ENCODE results near the gene NTRK3.

Gene NTRK3

GRCh38 chr15:88144921-88145653 lies 111.5 kb downstream of the NTRK3 start:
- no peak overlapping the region for H3K27ac Mint-ChIP-seq
- H3K4me3 Mint-ChIP-seq = no peak overlapping the region
- H3K36me3 Mint-ChIP-seq (ENCODE audit: low read depth) = no peaks in the 10 kb centered on the region
- H3K9me3 Mint-ChIP-seq = no peaks in the 10 kb centered on the region
- no peaks in the 10 kb centered on the region for H3K4me1 Mint-ChIP-seq (ENCODE audit: low read depth)
- no peaks in the 10 kb centered on the region for H3K27me3 Mint-ChIP-seq (ENCODE audit: low read depth)

GRCh38 chr15:88142121-88142520 lies 114.4 kb downstream of the NTRK3 start:
- H3K27ac Mint-ChIP-seq = no peak overlapping the region
- H3K36me3 Mint-ChIP-seq (ENCODE audit: low read depth) = no peaks in the 10 kb centered on the region
- H3K27me3 Mint-ChIP-seq (ENCODE audit: low read depth) = no peaks in the 10 kb centered on the region
- H3K9me3 Mint-ChIP-seq = no peaks in the 10 kb centered on the region
- no peaks in the 10 kb centered on the region for H3K4me1 Mint-ChIP-seq (ENCODE audit: low read depth)
- H3K4me3 Mint-ChIP-seq = no peak overlapping the region

GRCh38 chr15:88141269-88141889 lies 115.2 kb downstream of the NTRK3 start:
- no peak overlapping the region for H3K4me3 Mint-ChIP-seq
- no peaks in the 10 kb centered on the region for H3K36me3 Mint-ChIP-seq (ENCODE audit: low read depth)
- H3K27ac Mint-ChIP-seq = no peak overlapping the region

GRCh38 chr15:88140398-88140797 lies 116.1 kb downstream of the NTRK3 start:
- H3K4me1 Mint-ChIP-seq (ENCODE audit: low read depth) = no peaks in the 10 kb centered on the region
- no peaks in the 10 kb centered on the region for H3K36me3 Mint-ChIP-seq (ENCODE audit: low read depth)
- H3K27me3 Mint-ChIP-seq (ENCODE audit: low read depth) = no peaks in the 10 kb centered on the region
- H3K27ac Mint-ChIP-seq = no peak overlapping the region
- peaks cover 3% of the 10 kb centered on the region for H3K9me3 Mint-ChIP-seq
- no peak overlapping the region for H3K4me3 Mint-ChIP-seq

More at GRCh38 chr15:88141269-88141889, 115.2 kb downstream of the NTRK3 start:
- no peaks in the 10 kb centered on the region for H3K4me1 Mint-ChIP-seq (ENCODE audit: low read depth)
- H3K27me3 Mint-ChIP-seq (ENCODE audit: low read depth) = no peaks in the 10 kb centered on the region
- H3K9me3 Mint-ChIP-seq = no peaks in the 10 kb centered on the region

GRCh38 chr15:88139936-88140335 lies 116.6 kb downstream of the NTRK3 start:
- H3K36me3 Mint-ChIP-seq (ENCODE audit: low read depth) = no peaks in the 10 kb centered on the region
- H3K4me3 Mint-ChIP-seq = no peak overlapping the region
- H3K27ac Mint-ChIP-seq = no peak overlapping the region
- H3K4me1 Mint-ChIP-seq (ENCODE audit: low read depth) = no peaks in the 10 kb centered on the region
- H3K9me3 Mint-ChIP-seq = peaks cover 3% of the 10 kb centered on the region
- H3K27me3 Mint-ChIP-seq (ENCODE audit: low read depth) = no peaks in the 10 kb centered on the region

GRCh38 chr15:88133795-88134194 lies 122.7 kb downstream of the NTRK3 start:
- H3K4me1 Mint-ChIP-seq (ENCODE audit: low read depth) = peaks cover 3% of the 10 kb centered on the region
- no peak overlapping the region for H3K27ac Mint-ChIP-seq
- H3K4me3 Mint-ChIP-seq = no peak overlapping the region
- H3K27me3 Mint-ChIP-seq (ENCODE audit: low read depth) = no peaks in the 10 kb centered on the region
- peaks cover 3% of the 10 kb centered on the region for H3K9me3 Mint-ChIP-seq
- no peaks in the 10 kb centered on the region for H3K36me3 Mint-ChIP-seq (ENCODE audit: low read depth)

GRCh38 chr15:88132499-88132898 lies 124.0 kb downstream of the NTRK3 start:
- Mint-ChIP-seq H3K4me1 (ENCODE audit: low read depth) (peaks cover 3% of the 10 kb centered on the region), H3K36me3 (ENCODE audit: low read depth) (no peaks in the 10 kb centered on the region)

GRCh38 chr15:88131937-88132336 lies 124.6 kb downstream of the NTRK3 start:
- no peak overlapping the region for H3K4me3 Mint-ChIP-seq
- H3K27ac Mint-ChIP-seq = no peak overlapping the region
- peaks cover 3% of the 10 kb centered on the region for H3K4me1 Mint-ChIP-seq (ENCODE audit: low read depth)
- peaks cover 3% of the 10 kb centered on the region for H3K9me3 Mint-ChIP-seq
- H3K27me3 Mint-ChIP-seq (ENCODE audit: low read depth) = no peaks in the 10 kb centered on the region
- no peaks in the 10 kb centered on the region for H3K36me3 Mint-ChIP-seq (ENCODE audit: low read depth)

More at GRCh38 chr15:88132499-88132898, 124.0 kb downstream of the NTRK3 start:
- Mint-ChIP-seq H3K4me3 (no peak overlapping the region), H3K9me3 (peaks cover 3% of the 10 kb centered on the region), H3K27me3 (ENCODE audit: low read depth) (no peaks in the 10 kb centered on the region), H3K27ac (no peak overlapping the region)

GRCh38 chr15:88127432-88127790 lies 129.1 kb downstream of the NTRK3 start:
- H3K27me3 Mint-ChIP-seq (ENCODE audit: low read depth) = no peaks in the 10 kb centered on the region
- H3K4me3 Mint-ChIP-seq = no peak overlapping the region
- no peaks in the 10 kb centered on the region for H3K9me3 Mint-ChIP-seq
- H3K4me1 Mint-ChIP-seq (ENCODE audit: low read depth) = peaks cover 4% of the 10 kb centered on the region
- no peaks in the 10 kb centered on the region for H3K36me3 Mint-ChIP-seq (ENCODE audit: low read depth)
- H3K27ac Mint-ChIP-seq = no peak overlapping the region

GRCh38 chr15:88126695-88127431 lies 129.7 kb downstream of the NTRK3 start:
- H3K4me3 Mint-ChIP-seq = no peak overlapping the region
- no peak overlapping the region for H3K27ac Mint-ChIP-seq
- H3K36me3 Mint-ChIP-seq (ENCODE audit: low read depth) = no peaks in the 10 kb centered on the region
- H3K9me3 Mint-ChIP-seq = no peaks in the 10 kb centered on the region
- no peaks in the 10 kb centered on the region for H3K27me3 Mint-ChIP-seq (ENCODE audit: low read depth)
- peaks cover 1% of the 10 kb centered on the region for H3K4me1 Mint-ChIP-seq (ENCODE audit: low read depth)

GRCh38 chr15:88125576-88125975 lies 131.0 kb downstream of the NTRK3 start:
- no peaks in the 10 kb centered on the region for H3K36me3 Mint-ChIP-seq (ENCODE audit: low read depth)
- H3K4me1 Mint-ChIP-seq (ENCODE audit: low read depth) = peaks cover 1% of the 10 kb centered on the region
- H3K4me3 Mint-ChIP-seq = no peak overlapping the region
- H3K27ac Mint-ChIP-seq = no peak overlapping the region
- H3K9me3 Mint-ChIP-seq = no peaks in the 10 kb centered on the region
- H3K27me3 Mint-ChIP-seq (ENCODE audit: low read depth) = no peaks in the 10 kb centered on the region

- H3K27ac Mint-ChIP-seq = no peak overlapping the region
- no peaks in the 10 kb centered on the region for H3K9me3 Mint-ChIP-seq
Observed at GRCh38 chr15:88124199-88124598, 132.3 kb downstream of the NTRK3 start.

GRCh38 chr15:88121968-88122530 lies 134.5 kb downstream of the NTRK3 start:
- Mint-ChIP-seq H3K27ac (no peak overlapping the region), H3K4me1 (ENCODE audit: low read depth) (peaks cover 1% of the 10 kb centered on the region), H3K4me3 (no peak overlapping the region), H3K27me3 (ENCODE audit: low read depth) (no peaks in the 10 kb centered on the region), H3K36me3 (ENCODE audit: low read depth) (no peaks in the 10 kb centered on the region), H3K9me3 (no peaks in the 10 kb centered on the region)

More at GRCh38 chr15:88124199-88124598, 132.3 kb downstream of the NTRK3 start:
- H3K4me3 Mint-ChIP-seq = no peak overlapping the region
- peaks cover 1% of the 10 kb centered on the region for H3K4me1 Mint-ChIP-seq (ENCODE audit: low read depth)
- no peaks in the 10 kb centered on the region for H3K36me3 Mint-ChIP-seq (ENCODE audit: low read depth)
- no peaks in the 10 kb centered on the region for H3K27me3 Mint-ChIP-seq (ENCODE audit: low read depth)

GRCh38 chr15:88120026-88120425 lies 136.5 kb downstream of the NTRK3 start:
- no peak overlapping the region for H3K4me3 Mint-ChIP-seq
- H3K27ac Mint-ChIP-seq = no peak overlapping the region
- no peaks in the 10 kb centered on the region for H3K36me3 Mint-ChIP-seq (ENCODE audit: low read depth)
- H3K9me3 Mint-ChIP-seq = no peaks in the 10 kb centered on the region
- H3K4me1 Mint-ChIP-seq (ENCODE audit: low read depth) = no peaks in the 10 kb centered on the region
- no peaks in the 10 kb centered on the region for H3K27me3 Mint-ChIP-seq (ENCODE audit: low read depth)

All from T-helper 1 cell treated with Interleukin-12 subunit alpha and Interleukin-12 subunit beta and Interleukin-4 antibody, amounts not matched to agents 30 μg/mL and 1 μg/mL, for 36 hours (primary cell).